Measurements from ENCODE around the gene EREG.
A peak's percentile ranks its signal among the peaks of the same experiment; 100 is the strongest.
"Not testable (repeated sequence)": the region's sequence is repeated elsewhere in the genome, so short reads cannot be mapped to it uniquely, and the experiment has no call there.

The EREG gene

GRCh38 chr4:74364652-74365491 lies at the start of gene EREG:
EREG (plus strand) TSS chr4:74365145; CDS start chr4:74365309, 164 bp downstream.
- peak in 5 of 51 donors; percentile 1 to 3 (median 2) for DNase-seq

GRCh38 chr4:74315376-74315775 lies 49.6 kb upstream of the EREG start:
- no peak for DNase-seq

GRCh38 chr4:74316397-74316796 lies 48.5 kb upstream of the EREG start:
- DNase-seq: no peak

- no peak for DNase-seq
These were observed 47.2 kb upstream of the EREG start for GRCh38 chr4:74317616-74318246.

- no peak for DNase-seq
These were observed 46.7 kb upstream of the EREG start for GRCh38 chr4:74318276-74318675.

- DNase-seq: no peak
These were observed 45.5 kb upstream of the EREG start for GRCh38 chr4:74319470-74319869.

GRCh38 chr4:74320559-74321118 lies 44.3 kb upstream of the EREG start:
- peak in 4 of 51 donors; percentile 0 to 36 (median 5) for DNase-seq

- DNase-seq: no peak
These were observed 42.6 kb upstream of the EREG start for GRCh38 chr4:74322301-74322700.

GRCh38 chr4:74323663-74324062 lies 41.3 kb upstream of the EREG start:
- DNase-seq: no peak

- DNase-seq: no peak
These were observed 40.7 kb upstream of the EREG start for GRCh38 chr4:74324262-74324661.

GRCh38 chr4:74325886-74326285 lies 39.1 kb upstream of the EREG start:
- DNase-seq: no peak

- no peak for DNase-seq
These were observed 37.2 kb upstream of the EREG start for GRCh38 chr4:74327762-74328161.

GRCh38 chr4:74328501-74328900 lies 36.4 kb upstream of the EREG start:
- DNase-seq: no peak

- DNase-seq: no peak
These were observed 35.6 kb upstream of the EREG start for GRCh38 chr4:74329307-74329706.

- no peak for DNase-seq
These were observed 34.6 kb upstream of the EREG start for GRCh38 chr4:74330295-74330750.

GRCh38 chr4:74331252-74331651 lies 33.7 kb upstream of the EREG start:
- DNase-seq: no peak

- DNase-seq: no peak
These were observed 33.0 kb upstream of the EREG start for GRCh38 chr4:74331944-74332343.

- no peak for DNase-seq
These were observed 30.3 kb upstream of the EREG start for GRCh38 chr4:74334636-74335035.

GRCh38 chr4:74335341-74336021 lies 29.5 kb upstream of the EREG start:
- DNase-seq: no peak

GRCh38 chr4:74338792-74339333 lies 26.1 kb upstream of the EREG start:
- DNase-seq: no peak

- DNase-seq: no peak
These were observed 25.4 kb upstream of the EREG start for GRCh38 chr4:74339501-74339900.

- DNase-seq: not testable (repeated sequence)
These were observed 24.5 kb upstream of the EREG start for GRCh38 chr4:74340421-74340820.
